Measurements from ENCODE around the gene USP40.

Gene USP40

GRCh38 chr2:233448220-233448559 lies 118.4 kb downstream of the USP40 start:
- no peaks in the 10 kb centered on the region for H3K9me3 Mint-ChIP-seq
- peaks cover 55% of the 10 kb centered on the region for H3K36me3 Mint-ChIP-seq (ENCODE audit: low read depth)
- H3K4me1 Mint-ChIP-seq, result peaks cover 31% of the 10 kb centered on the region
- DNase-seq, result peak; percentile 39
- TF ChIP-seq CTCF (IDR thresholded peaks at IDR 0.05), result no peak
- H3K27ac Mint-ChIP-seq, result no peak overlapping the region
- H3K4me3 Mint-ChIP-seq, result no peak overlapping the region
- no peaks in the 10 kb centered on the region for H3K27me3 Mint-ChIP-seq (ENCODE audit: low read depth, poor library complexity)

GRCh38 chr2:233447506-233448219 lies 118.9 kb downstream of the USP40 start:
- Mint-ChIP-seq H3K4me3 (no peak overlapping the region), H3K4me1 (peaks cover 32% of the 10 kb centered on the region), H3K27ac (no peak overlapping the region), H3K27me3 (ENCODE audit: low read depth, poor library complexity) (no peaks in the 10 kb centered on the region), H3K36me3 (ENCODE audit: low read depth) (peaks cover 57% of the 10 kb centered on the region), H3K9me3 (no peaks in the 10 kb centered on the region)
- no peak for TF ChIP-seq CTCF (IDR thresholded peaks at IDR 0.05)
- no peak for DNase-seq

- no peak overlapping the region for H3K4me3 Mint-ChIP-seq
- no peak for TF ChIP-seq CTCF (IDR thresholded peaks at IDR 0.05)
- H3K36me3 Mint-ChIP-seq (ENCODE audit: low read depth), result peaks cover 49% of the 10 kb centered on the region
- DNase-seq, result no peak
- peaks cover 2% of the 10 kb centered on the region for H3K27me3 Mint-ChIP-seq (ENCODE audit: low read depth, poor library complexity)
- no peaks in the 10 kb centered on the region for H3K9me3 Mint-ChIP-seq
- peak overlapping the region; percentile 29 for H3K27ac Mint-ChIP-seq
- H3K4me1 Mint-ChIP-seq, result peaks cover 32% of the 10 kb centered on the region
Observed at GRCh38 chr2:233446606-233447305, 119.8 kb downstream of the USP40 start.

- no peak for DNase-seq
- Mint-ChIP-seq H3K4me3 (no peak overlapping the region), H3K27me3 (ENCODE audit: low read depth, poor library complexity) (peaks cover 3% of the 10 kb centered on the region), H3K9me3 (no peaks in the 10 kb centered on the region), H3K4me1 (peaks cover 32% of the 10 kb centered on the region), H3K36me3 (ENCODE audit: low read depth) (peaks cover 48% of the 10 kb centered on the region), H3K27ac (no peak overlapping the region)
- no peak for TF ChIP-seq CTCF (IDR thresholded peaks at IDR 0.05)
Observed at GRCh38 chr2:233446121-233446520, 120.5 kb downstream of the USP40 start.

- no peak for DNase-seq
- Mint-ChIP-seq H3K4me1 (peaks cover 32% of the 10 kb centered on the region), H3K27ac (no peak overlapping the region), H3K4me3 (no peak overlapping the region), H3K27me3 (ENCODE audit: low read depth, poor library complexity) (peaks cover 3% of the 10 kb centered on the region), H3K9me3 (no peaks in the 10 kb centered on the region), H3K36me3 (ENCODE audit: low read depth) (peaks cover 44% of the 10 kb centered on the region)
- no peak for TF ChIP-seq CTCF (IDR thresholded peaks at IDR 0.05)
Observed at GRCh38 chr2:233445152-233445830, 121.3 kb downstream of the USP40 start.
